HG03095 (cell line): ENCODE data around the gene FGGY.
"Not testable (repeated sequence)": the region's sequence is repeated elsewhere in the genome, so short reads cannot be mapped to it uniquely, and the experiment has no call there.

ENCODE experiments used
- ATAC-seq: cut with Tn5 transposase; IDR thresholded peaks from one replicate; pipeline ENCODE4 v1.9.1; 2021; ENCODE audit warnings: moderate library complexity; ENCODE audit not compliant: unreplicated experiment

FGGY gene

DNA sequence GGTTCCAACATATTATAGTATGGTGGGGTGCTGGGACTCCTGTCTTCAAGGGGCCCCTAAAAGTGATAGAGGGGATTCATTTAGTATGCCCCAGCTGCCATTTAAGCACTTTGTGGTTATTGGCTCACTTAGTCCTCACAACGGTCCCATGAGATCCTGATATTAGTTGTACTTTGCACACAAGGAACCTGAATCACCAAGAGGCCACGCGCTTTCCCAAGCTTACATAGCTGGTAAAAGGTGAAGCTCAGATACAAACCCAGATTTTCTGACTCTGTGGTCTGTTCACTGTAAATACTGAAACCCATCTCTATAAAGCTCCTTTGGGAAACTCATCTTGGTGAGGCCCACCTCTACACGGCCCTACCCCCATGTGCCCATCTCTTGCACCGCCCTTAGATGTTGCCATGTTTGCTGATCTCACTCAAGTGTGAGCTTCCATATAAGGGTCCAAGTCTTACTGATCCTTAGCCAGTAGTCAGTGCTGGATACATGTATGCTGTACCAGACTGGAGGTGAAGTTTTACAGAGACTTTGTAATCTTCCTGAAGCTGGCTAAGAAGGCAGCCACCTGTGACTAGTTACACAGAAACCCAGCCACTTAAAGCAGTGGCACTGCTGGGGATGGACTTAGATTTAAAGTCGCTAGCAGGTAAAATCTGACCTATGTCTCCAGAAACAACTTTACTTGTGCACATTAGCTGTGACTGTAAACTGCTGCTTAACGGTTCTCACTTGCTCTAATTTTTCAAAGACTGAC, 393.5 kb downstream of the FGGY start:
- no peak for ATAC-seq

DNA sequence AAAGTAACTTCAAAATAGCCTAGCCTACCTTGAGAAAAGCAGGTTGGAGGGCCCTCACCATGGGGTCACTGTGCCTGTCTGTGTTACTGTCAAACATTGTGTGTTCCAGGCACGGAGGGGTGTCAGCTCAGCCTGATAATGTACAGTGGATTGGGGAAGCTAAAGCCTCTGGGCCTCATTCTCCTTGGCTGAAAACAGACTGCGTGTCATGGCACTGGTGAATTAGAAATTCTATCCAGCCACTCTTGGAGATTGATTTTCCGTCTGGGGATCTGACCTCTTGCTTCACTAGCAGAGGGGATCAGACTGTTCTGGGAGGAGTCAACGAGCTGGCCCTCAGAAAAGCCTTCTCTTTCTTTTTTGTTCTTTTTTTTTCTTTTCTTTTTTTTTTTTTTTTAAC, 394.4 kb downstream of the FGGY start:
- no peak for ATAC-seq

DNA sequence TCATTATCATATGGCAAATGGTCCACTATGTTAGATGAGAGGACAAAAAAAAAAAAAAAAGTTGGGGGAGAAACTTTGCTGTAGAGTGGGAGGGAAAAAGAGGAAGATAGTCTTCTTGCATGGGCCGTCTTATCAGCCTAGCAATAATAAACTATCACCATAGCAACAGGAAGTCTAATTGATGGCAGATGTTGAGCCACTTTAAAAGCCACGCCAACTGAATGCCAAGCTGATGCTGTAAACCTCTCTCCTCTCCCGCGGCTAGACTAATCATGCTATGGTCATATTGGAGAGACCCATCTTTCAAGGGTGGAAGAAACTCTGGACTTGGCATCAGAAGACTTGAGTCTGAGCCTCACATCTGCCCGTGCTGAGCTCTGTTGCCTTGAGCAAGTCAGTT, 395.7 kb downstream of the FGGY start:
- no peak for ATAC-seq

DNA sequence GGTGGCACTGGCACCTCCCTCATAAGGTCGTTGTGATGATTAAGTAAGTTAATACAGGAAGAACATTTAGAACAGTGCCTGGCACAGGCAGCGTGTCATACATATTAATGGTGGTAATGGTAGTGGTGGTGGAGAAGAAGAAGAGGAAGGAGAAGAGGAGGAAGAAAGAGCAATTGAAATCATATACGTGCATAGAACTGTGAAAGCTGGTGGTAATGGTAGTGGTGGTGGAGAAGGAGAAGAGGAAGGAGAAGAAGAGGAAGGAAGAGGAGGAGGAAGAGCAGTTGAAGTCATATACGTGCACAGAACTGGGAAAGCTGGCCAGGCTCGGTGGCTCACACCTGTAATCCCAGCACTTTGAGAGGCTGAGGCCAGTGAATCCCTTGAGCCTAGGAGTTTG, 396.5 kb downstream of the FGGY start:
- ATAC-seq = no peak

DNA sequence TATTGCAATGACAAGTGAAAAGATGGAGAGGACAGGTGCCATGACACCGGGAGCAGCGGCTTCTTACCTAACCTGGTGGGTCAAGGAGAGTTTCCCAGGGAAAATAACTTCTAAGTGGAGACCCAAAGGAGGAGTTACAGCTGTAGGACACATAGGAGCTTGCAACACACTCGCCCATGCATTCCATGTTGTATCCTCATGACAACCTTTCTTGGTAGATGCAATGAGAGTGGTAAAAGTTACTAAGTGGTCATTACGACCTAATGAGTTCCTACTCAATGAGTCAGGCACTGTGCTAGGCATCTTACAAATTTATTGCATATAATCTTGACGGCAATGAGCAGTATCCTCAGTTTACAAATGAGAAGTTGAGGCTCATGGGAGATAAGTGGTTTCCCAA, 398.4 kb downstream of the FGGY start:
- ATAC-seq = no peak

DNA sequence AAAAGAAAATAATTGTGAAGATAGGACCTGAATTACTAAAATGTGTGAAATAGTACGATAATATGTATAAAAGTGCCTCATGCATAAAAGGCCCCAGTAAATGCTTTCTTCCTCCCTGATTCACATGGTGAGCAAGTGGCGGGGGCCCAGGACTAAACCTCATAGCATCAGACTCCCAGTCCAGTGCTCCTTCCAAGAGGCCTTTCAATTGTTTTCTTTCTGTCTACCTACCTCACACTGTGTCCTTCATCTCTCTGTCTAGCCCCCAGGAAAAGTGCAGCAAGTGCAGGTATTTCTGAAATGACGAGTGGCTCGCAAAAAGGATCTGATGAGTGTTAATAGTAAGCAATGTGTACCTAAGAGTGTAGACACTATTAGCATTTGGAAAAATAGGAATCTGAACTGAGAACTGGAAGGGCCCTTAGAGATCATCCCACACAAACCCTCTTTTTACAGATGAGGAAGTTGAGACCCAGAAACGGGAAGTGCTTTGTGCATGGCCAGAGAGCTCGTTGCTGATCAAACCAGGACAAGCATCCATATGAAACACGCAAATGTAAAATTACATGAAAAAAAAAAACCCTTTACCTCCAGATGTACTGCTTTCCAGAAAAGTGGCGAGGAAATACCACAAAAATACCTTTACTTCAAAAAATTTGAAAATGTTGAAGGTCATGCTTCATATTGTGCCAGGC, 399.7 kb downstream of the FGGY start:
- ATAC-seq = no peak

DNA sequence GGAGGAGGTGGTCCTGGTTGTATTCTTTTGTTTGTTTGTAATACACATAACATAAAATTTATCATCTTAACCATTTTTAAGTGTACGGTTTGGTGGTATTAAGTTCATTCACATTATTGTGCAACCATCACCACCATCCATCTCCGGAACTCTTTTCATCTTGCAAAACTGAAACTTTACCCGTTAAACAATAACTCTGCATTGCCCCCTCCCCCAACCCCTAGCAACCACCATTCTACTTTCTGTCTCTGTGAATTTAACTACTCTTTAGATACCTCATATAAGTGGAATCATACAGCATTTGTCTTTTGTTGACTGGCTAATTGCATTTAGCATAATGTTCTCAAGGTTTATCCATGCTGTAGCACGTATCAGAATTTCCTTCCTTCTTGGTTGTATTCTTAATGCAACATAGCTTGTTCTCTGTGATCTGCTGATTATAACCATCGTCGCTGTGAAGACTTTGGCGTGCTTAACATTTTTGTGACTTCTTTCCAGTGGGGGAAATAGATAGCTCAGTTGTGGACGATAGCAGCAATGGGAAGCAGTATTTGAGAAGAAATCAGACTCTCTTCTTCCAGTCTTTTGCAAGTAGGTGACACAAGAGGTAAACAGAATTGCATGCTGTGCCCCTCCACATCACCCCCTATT, 400.4 kb downstream of the FGGY start:
- ATAC-seq = no peak

DNA sequence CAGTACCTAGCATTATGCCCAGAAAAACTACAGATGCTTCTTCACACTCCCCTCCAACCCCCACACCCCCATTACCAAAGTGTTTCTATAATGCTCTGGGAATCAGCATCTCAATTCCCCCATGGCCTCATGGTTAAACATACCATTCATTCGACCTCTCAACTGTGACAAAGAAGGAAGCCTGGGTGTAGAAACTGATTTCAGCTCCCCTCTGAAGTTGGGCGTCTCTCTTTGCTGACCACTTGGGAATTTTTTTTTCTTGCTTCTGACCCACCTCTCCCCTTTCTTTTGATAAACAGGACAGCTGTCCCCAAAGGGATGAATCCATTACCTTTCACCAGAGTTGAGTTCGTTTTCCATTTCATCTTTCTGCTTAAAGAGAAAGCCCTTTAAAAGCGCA, 401.5 kb downstream of the FGGY start:
- no peak for ATAC-seq

DNA sequence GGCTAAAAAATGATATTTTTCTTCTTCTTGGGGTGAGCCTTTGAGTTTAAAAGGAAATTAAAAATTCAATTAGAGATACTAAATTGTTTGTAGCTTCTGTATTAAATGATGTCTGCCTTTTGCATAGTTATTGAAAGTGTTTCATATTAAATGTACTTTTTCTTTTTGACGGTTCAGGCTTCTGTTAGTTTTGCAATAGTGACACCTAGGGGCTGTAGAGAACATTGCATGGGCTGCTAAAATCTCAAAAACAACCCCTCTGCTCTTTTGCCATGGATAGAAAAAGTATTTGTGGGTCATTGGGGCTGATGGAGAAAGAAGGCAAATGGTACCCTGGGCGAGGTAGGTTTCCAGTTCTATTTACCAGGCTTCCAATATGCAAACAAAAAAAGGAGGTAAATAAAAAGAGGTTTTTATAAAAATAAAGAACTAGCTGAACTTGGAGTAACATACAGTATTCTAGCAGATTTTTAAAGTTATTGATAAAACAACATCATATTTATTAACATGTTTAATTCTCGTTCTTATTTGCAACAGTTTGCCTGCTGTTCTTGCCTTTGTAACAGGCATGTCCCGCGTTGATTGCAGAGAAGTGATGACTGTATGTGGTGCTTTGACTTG, 402.4 kb downstream of the FGGY start:
- ATAC-seq = no peak

DNA sequence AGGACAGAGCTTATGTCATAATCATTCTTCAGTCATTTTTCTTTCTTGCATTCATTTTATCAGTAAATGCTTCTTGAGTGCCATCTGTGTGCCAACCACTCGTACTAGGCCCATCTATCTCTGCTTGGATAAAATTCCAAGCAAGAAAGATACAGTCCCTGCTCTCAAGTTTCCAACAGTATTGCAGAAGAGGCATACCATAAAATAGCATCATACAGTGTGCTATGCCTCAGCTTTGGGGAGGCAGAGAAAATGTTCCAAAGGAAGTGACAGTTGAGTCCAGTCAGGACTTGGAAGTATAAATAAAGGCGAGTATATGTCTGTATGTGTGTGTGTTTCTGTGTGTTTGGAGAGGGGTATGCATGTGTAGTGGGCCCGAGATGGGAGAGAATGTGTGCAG, 404.5 kb downstream of the FGGY start:
- no peak for ATAC-seq

DNA sequence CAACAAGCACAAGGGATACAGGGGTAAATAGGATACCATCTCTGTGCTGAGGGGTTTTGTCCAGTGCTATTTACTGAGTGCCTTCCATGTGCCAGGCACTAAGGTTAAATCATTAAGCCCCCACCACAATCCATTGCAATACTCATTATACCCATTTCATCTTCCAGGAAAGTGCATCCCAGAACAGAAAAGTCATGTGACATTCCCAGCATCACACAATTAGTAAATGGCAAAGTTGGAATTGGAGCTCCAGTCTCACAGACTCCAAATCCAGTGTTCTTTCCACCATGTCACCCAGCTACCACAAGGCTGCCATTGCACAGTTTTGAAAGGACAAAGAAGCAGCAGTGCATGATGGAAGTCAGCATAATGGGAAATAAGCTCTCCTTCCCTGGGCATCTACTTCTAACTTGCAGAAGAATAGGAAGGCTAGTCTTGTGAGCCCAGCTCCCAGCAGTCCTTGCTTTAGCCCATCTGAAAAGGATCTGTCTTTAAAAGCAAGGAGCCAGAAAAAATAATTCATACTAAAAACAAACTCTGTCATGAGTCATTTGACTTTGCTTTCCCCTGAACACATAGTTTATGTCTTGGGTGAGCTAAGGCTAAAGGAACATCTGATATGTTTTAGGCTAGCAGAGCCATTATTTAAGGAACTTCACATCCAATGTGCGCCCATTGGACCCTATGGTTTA, 406.5 kb downstream of the FGGY start:
- ATAC-seq = no peak

DNA sequence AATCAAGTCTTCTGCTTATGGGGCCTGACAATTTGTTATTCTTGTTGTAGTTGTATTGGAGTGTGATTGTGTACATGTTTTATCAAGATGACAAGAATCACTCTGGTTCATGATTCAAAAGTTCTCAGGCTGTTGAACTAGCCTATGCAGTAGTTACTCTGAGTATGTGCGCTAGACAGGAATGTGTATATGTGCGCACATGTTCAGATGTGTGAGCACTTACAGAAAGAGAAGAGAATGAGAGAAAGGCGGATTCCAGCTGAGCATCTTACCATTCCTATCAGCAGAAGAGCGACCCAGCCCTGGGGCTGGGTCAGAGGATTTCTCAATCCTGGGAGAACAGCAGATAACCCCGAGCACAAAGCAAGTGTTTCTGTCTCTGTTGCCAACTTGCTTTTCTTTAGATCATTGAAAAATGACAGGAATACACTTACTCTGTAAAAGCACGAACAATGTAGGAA, 407.1 kb downstream of the FGGY start:
- ATAC-seq = no peak

DNA sequence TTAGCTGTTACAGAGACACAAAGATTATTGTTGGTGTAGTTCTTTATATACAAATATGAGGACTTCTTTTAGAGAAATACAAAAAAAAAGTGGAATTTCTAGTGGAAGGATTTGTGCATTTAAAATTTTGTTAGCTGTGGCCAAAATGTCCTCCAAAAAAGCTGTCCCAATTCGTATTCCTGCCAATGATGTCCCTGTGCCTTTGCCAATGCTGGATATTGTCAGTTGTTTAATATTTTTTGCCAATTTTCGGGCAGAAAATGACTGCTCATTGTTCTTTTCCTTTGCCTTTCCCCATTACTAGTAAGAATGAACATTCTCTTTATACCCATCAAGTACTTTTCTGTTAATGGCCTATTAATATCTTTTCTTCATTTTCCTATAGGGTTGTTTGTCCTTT, 407.8 kb downstream of the FGGY start:
- no peak for ATAC-seq

DNA sequence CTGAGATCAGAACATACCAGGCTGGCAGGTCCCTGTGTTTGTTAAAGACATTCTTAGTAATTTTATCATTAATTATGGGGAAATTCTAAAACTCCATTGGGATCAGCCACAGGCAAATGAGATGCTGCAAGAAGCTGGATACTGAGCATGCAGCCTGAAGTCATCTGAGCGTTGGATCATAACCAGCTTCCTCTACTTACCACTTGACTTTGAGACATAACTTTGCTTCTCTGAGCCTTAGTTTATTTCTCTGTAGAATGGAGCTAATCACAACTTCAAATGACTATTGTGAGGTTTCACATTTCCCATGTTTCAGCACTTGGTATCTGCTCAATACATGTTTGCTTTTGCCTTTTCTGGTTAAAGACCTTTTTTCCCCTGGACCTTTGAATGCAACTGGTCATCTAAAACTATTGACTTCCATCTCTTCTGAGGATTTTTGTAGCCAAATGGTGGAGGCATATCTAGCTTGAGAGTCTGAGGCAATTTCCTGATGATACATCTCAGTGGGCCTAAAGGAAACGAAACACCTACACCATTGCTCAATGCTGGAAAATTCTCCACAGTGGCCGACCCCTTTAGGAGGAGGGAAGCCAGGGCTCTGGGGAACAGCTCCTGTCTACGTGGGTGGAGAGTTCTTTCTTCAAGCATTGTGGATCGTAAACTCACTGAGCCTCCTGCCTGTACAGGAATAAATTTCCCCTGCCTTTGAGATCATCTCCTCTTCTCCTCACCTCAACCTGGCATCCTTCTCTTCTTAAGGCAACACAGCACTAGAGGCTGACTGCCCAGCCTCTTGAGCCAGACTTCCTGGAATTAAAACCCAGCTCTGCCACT, 408.8 kb downstream of the FGGY start:
- no peak for ATAC-seq

DNA sequence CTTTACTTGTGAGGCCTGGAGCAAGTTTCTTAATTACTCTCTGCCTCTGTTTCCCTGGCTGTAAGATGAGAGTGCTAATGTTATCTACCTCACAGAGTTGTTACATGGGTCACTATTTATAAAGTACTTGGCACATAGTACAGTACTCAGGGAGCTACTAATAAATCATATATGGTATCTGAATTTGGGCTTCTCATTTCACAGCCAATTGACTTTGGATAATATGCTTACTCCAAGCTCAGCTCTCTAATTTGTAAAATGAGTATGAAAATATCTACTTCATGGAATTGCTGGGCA, 409.4 kb downstream of the FGGY start:
- ATAC-seq = no peak

DNA sequence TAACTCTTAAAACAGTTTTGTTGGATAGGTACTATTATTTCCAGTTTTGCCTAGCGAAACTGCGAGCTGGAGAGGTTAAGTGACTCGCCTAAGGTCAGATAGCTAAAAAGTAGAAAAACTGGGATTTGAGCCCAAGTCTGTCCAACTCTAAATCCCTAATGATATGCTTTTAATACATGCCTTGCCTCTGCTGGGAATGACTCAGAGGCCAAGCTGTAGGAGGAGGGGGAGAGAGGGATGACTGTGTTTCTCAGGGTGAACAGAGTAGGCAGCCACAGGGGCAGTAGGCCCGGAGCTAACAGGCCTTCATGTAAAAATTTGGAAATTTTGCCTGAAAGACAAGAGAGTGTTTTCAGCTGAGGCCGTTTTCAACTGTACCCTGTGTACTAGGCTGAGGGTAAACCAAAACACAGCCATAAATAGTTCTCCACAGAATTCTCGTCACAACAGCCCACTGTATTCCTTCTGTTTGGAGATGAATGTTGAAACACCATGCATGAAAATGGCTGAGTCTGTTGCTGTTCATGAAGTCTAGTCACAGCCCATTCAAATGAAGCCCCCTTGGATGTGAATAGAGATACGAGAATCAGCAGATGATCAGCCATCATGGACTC, 410.4 kb downstream of the FGGY start:
- no peak for ATAC-seq

DNA sequence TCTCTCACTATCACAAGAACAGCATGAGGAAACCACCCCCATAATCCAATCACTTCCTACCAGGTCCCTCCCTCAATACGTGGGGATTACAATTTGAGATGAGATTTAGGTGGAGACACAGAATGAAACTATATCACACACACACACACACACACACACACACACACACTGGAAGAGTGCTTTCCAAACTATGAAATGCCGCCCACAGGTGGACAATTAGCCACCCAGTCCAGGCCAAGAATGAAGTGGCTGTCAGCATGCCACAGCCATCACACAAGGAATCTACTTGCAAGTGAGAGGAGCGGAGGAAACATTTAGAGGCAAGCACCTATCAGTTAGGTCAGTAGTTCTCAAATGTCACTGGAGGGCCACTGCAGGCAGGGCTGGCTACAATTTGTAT, 412.4 kb downstream of the FGGY start:
- no peak for ATAC-seq

DNA sequence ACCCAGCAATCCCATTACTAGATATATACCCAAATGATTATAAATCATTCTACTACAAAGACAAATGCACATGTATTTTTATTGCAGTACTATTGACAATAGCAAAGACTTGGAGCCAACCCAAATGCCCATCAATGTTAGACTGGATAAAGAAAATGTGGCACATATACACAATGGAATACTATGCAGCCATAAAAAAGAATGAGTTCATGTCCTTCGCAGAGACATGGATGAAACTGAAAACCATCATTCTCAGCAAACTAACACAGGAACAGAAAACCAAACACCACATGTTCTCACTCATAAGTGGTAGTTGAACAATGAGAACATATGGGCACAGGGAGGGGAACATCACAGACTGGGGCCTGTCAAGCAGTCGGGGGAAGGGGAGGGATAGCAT, 414.0 kb downstream of the FGGY start:
- ATAC-seq = not testable (repeated sequence)

DNA sequence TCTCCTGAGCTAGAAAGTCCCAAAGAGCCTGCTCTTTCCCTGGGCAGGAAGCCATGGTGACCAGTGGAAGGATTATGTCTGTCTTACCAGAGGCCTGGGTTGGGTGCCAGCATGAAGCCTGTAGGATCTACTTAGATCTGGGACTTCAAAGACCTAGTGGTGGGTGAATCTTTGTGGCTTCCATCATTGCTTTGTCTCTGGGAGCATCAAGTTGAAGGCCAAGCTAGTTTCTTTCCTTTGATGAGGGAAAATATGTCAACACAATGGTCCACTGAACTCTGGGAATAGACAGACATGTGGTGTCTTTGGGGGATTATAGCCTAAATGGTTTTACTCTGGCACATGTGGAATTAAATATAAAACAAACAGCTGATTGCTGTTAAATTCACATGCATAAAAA, 417.3 kb downstream of the FGGY start:
- ATAC-seq = no peak

DNA sequence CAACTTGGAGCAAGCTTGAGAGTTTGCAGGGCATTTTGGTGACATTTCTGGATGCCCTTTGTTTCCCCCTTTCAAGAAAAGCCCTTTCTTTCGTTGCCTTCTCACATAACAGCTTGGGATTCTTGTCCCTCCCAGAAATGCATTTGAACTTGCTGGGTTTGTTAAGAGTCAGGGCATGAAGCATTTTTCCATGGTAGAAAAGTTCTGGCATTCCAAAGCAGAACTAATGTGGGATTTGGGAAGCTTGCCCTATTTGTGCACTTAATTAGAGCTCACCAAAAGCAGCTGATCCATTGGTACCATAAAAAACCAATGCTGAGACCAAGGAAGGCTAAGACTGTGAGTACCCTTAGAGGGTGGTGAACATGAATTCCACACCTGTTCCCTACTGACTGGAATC, 418.1 kb downstream of the FGGY start:
- ATAC-seq = no peak
